GM19351 (cell line): ENCODE results near the gene KCNIP3.
A peak's percentile ranks its signal among the peaks of the same experiment; 100 is the strongest.

ENCODE experiments used
- ATAC-seq: cut with Tn5 transposase; IDR thresholded peaks from one replicate; pipeline ENCODE4 v1.9.1; 2021; ENCODE audit warnings: mild to moderate bottlenecking, moderate library complexity; ENCODE audit not compliant: unreplicated experiment

Gene KCNIP3

DNA sequence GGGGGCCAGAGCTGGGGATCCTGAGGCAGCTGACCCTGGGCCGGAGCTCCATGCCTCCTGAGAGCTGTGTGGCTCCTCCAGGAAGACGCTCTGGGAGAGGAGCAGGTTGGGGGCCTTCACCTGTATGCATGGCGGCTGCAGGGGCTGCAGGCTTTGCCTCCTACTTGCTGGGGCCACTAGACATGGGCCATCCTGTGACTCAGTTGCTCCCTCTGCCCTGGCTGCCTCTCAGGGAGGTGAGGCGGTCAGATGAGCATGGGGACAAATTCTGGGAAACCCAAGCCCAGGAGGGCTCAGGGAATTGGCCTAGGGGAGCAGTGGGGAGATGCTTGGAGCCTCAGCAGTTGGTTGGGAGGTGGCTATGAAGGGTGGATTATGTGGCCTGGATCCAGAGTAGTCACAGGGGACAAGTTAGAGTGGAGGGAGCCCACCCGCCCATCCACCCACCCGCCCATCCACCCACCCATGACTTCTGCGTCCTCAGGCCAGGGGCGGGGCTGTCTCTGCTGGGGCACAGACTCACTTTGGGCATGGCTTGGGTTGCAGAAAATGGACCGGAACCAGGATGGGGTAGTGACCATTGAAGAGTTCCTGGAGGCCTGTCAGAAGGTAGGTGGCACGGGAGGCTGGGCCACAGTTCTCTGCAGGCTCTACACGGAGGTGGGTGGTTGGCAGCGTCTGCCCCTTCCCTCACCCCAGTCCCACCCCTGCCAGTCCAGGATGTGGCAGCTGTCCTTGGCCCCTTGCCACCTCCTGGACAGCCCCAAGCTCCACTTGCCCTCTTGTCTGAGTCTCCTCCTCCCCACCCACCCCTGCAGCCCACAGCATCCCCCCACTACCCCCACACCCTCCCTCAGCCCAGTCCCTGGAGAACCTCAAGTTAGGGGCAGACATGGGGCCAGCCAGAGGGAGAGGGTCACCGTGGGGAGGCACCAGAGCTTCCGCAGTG lies 85.8 kb downstream of the KCNIP3 start:
- no peak for ATAC-seq

- no peak for ATAC-seq
Measured at GRCh38 chr2:95383635-95384027, 86.5 kb downstream of the KCNIP3 start.

DNA sequence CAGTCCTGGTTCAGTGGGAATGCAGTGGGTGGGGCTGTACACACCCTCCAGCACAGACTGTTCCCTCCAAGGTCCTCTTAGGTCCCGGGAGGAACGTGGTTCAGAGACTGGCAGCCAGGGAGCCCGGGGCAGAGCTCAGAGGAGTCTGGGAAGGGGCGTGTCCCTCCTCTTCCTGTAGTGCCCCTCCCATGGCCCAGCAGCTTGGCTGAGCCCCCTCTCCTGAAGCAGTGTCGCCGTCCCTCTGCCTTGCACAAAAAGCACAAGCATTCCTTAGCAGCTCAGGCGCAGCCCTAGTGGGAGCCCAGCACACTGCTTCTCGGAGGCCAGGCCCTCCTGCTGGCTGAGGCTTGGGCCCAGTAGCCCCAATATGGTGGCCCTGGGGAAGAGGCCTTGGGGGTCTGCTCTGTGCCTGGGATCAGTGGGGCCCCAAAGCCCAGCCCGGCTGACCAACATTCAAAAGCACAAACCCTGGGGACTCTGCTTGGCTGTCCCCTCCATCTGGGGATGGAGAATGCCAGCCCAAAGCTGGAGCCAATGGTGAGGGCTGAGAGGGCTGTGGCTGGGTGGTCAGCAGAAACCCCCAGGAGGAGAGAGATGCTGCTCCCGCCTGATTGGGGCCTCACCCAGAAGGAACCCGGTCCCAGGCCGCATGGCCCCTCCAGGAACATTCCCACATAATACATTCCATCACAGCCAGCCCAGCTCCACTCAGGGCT lies 87.9 kb downstream of the KCNIP3 start:
- no peak for ATAC-seq

DNA sequence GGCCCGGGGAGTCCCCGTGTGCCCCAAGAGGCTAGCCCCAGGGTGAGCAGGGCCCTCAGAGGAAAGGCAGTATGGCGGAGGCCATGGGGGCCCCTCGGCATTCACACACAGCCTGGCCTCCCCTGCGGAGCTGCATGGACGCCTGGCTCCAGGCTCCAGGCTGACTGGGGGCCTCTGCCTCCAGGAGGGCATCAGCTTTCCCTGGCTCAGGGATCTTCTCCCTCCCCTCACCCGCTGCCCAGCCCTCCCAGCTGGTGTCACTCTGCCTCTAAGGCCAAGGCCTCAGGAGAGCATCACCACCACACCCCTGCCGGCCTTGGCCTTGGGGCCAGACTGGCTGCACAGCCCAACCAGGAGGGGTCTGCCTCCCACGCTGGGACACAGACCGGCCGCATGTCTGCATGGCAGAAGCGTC lies 88.4 kb downstream of the KCNIP3 start:
- ATAC-seq = no peak

DNA sequence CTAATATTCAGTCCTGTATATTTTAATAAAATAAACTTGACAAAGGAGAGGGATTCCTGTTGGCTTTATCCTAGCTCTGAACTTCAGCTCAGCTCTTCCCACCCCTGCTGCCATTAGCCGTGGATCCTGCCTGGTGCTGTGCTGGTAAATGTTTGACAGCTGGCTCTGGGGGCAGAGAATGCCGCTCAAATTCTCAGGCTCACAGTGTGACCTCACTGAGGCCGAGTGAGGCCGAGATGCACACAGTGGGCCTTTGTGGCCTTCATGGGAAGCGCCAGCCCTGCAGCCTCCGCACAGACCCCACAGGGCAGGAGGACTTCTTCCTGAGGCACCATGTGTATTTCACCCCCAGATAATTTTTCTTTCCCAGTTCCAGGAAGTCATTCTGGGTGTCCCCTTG lies 88.9 kb downstream of the KCNIP3 start:
- ATAC-seq = no peak

DNA sequence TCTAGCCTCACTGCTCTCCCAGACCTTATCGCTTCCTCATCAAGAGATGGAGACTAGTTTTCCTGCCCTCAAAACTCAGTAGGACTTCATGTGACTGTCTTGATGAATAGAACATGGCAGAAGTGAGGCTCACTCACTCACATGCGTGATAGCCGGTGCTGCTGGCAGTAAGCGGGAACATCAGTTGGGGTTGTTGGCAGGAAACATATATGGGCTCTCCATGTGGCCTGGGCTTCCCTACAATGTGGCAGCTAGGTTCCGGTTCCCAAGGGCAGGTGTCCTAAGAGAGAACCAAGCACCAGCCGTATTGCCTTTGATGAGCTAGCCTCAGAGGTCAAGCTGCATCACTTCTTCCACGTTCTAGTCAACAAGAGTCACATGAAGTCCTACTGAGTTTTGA lies 90.2 kb downstream of the KCNIP3 start:
- ATAC-seq = no peak

DNA sequence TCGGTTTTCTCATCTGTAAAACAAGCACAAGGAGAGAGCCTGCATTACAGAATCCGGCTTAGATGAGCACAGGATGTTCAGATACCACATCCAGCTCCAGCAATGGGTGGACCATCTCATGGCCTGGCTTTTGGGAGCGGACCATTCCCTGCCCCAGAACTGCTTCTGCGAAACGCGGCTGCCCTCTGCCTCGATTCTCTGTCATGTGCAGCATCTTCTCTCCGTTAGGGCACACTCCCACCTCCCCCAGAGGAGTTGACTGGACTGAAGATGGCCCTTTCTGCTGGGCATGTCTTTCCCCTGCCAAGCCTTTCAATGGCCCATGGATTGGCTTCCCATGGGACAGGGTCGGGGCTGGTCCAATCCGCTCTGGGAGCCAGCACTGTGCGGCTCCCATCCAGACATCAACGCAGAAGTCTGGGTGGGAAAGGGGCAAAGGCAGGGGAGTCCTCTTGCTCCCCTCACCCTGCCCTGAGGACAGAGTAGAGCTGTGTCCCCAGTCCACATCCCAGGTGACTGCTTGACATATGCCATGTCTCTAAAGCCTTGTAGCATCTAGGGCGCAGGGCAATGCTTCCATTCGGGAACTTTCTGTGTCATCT lies 91.0 kb downstream of the KCNIP3 start:
- ATAC-seq = no peak

DNA sequence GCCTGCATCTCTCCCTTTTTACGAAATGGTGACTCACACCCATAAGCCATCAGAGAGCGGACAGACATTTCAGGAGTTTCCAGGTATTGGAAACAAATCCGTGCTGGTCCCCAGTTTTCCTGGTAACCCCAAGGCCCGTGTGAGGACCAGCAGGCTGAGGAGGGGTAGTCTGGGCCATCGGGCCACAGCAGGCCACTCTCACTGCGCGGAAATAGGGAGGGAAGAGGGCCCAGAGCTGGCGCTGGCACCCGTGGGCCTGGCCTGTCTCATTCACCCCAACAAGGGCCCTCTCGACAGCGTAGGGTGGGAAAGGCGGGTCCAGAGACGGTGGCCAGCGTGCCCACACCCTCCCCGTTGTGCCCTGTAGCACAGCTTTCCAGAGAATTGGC lies 91.7 kb downstream of the KCNIP3 start:
- no peak for ATAC-seq

- ATAC-seq = peak; percentile 70
Measured at GRCh38 chr2:95389245-95390119, 92.3 kb downstream of the KCNIP3 start.

DNA sequence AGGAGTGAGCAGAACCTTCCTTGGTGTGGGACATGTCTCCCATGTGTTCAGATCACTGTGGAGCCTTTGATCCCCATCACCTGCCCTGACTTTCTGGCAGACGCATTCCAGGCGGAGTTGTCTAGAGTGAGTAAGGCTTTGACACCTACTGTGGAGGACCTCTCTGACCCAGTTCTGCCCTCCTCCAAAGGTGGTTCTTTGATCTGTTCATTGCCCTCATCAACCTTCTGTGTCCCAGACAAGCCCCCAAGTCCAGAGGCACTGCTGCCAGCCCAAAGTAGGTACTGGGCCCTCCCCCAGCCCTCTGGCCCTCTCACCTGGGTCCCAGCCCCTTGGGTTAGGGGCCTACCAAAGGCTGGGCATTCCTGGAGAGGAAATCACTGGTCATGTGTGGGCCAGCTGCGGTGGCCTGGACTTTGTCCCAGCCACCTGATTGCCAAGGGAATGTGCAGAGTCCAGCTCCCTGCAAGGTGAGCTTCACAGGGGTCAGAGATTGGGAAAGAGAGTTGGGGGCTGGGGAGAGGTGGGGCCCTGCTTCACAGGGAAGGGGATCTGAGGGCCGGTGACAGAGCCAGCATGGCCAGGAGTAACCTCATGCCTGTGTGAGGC lies 93.2 kb downstream of the KCNIP3 start:
- ATAC-seq = no peak

- ATAC-seq = no peak
Measured at GRCh38 chr2:95390881-95391321, 93.8 kb downstream of the KCNIP3 start.

DNA sequence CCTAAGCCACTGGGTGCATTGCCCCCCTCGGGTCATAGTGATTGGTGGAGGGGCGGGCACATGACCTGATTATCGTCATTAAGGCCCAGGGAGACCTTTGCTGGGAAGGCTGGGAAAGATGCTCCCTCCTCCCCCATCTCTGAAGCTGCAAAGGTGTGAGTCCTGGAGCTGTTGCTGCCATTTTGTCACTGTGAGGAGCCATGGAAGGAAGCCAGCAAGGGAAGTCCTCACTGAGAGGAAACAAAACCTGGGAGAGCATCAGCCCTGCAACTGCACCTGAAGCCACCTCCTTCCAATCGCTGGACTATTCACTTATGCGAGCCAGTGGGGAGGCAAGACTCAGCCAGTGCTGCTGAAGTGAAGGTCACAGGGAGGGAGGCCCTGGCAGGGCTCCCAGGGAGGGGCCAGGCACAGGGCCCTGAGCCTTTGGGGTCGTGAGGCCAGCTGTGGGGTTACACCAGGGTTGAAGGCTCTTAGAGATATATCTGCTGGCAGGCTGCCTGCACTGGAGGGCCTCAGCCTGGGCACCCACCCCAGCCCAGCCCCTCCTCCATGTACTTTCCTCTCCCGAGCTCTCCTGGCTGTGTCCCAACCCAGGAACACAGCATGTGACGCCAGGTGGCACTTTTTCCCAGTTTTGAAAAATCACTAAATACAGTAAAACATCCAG lies 94.6 kb downstream of the KCNIP3 start:
- no peak for ATAC-seq

DNA sequence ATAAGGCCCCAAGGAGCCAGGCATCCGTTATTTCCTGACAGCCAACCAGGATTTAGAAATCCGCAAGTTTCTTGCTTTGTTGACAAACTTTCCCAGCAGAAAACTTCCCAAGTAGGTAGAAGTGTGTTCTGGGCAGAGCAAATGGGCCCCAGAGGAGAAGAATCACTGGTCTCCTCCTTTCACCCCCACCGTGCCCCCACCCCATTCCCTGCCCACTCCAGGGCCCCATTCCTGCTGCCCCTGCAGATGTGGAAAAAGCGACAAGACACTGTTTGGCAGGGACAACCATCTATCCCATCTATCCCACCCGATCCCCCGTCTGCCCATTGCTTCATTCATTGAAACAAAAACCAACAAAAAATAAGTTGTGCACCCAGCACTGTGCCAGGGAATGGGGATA lies 95.2 kb downstream of the KCNIP3 start:
- no peak for ATAC-seq

DNA sequence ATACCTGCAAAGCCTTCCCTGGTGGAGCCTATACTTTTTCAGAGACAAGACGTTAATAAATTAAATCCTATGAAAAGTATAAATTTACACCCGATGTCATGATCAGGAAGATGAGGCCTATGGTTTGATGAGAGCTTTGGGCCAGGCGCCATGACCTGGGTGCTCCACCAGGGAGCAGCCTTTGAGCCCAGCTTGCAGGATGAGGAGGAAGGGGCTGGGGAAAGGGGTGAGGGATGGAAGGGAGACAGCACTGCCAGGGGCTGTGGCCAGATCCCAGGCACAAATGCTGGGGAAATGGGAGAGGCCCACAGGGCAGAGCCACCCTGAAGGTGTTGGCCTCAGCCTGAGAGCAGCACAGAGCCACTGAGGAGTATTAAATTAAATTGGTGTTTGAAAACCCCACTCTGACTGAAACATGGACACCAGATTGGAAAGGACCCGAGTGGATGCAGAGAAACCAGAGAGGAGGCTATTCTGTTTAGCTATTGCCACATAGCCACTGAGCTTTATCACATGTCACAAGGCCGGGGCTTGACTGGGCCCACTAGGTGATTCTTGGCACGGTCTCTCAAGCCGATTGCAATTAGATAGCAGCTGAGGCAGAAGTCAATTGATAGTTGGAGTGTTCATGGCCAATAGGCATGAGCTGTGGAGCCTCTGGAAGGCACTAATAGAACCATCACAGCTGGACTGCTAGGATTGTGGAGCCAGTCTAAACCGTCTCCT lies 95.7 kb downstream of the KCNIP3 start:
- ATAC-seq = no peak

GRCh38 chr2:95393901-95394300 lies 96.8 kb downstream of the KCNIP3 start:
- no peak for ATAC-seq

GRCh38 chr2:95399061-95399460 lies 101.9 kb downstream of the KCNIP3 start:
- no peak for ATAC-seq

GRCh38 chr2:95401480-95401879 lies 104.3 kb downstream of the KCNIP3 start:
- no peak for ATAC-seq

DNA sequence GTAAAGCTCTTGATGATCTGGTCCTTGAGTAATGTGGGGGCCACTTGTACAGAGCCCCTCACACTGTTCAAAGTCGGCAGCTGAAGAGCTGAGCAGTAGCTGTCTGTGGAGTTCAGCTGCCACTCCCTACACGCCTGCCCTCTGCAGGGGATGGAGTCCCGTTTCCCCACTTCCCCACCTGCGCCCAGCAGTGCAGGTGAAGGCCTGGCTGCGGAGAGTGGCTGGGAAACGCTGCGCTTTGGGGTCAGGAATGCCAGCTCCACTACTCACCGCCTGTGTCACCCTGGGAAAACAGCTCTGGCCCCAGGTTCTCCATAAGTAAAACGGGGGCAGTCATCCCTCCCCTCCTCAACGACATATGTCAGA lies 104.8 kb downstream of the KCNIP3 start:
- peak; percentile 18 for ATAC-seq
